Measurements from ENCODE around the gene SMG6. TPM values are rescaled to one million over a fixed set of nuclear protein-coding genes. Genes with fewer than 3 reads are reported as not detected.

Gene SMG6
- total and polyA plus RNA-seq, 2 of the 8 experiments (the other 6 are each of a cell fraction or from before 2014, with no cell fraction given): 18.5 to 25.2 TPM

DNA sequence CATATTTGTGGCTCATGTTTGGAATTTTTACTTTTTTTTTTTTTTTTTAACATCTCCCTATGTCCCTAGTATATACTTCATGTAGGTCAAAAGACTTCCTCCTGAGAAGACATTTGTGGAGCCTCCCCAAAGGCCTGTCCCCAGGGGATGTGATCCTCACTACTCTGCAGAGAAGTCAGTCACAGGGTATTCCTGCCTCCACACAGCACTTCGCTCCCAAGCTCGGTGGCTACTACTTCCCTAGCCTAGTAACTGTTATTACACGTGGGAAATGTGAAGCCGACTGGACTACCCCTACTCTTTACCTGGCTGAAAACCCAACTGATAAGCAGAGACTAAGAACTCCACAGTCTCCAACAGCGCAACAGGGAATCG is 131.9 kb downstream of the SMG6 start (continued):
- TF ChIP-seq, protein P1, sequence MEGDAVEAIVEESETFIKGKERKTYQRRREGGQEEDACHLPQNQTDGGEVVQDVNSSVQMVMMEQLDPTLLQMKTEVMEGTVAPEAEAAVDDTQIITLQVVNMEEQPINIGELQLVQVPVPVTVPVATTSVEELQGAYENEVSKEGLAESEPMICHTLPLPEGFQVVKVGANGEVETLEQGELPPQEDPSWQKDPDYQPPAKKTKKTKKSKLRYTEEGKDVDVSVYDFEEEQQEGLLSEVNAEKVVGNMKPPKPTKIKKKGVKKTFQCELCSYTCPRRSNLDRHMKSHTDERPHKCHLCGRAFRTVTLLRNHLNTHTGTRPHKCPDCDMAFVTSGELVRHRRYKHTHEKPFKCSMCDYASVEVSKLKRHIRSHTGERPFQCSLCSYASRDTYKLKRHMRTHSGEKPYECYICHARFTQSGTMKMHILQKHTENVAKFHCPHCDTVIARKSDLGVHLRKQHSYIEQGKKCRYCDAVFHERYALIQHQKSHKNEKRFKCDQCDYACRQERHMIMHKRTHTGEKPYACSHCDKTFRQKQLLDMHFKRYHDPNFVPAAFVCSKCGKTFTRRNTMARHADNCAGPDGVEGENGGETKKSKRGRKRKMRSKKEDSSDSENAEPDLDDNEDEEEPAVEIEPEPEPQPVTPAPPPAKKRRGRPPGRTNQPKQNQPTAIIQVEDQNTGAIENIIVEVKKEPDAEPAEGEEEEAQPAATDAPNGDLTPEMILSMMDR (IDR thresholded peaks at IDR 0.05; ENCODE audit: control extremely low read depth in 1 of 3, insufficient read depth in 1 of 3, low read depth in 1 of 3, low read length in 3 of 3): no peak
